Measurements from ENCODE around the gene CDC34. TPM values are rescaled to one million over a fixed set of nuclear protein-coding genes. Genes with fewer than 3 reads are reported as not detected.
A peak's percentile ranks its signal among the peaks of the same experiment; 100 is the strongest.

The CDC34 gene
- total RNA-seq, 1 donor from 2014 or later: 40.0 TPM

DNA sequence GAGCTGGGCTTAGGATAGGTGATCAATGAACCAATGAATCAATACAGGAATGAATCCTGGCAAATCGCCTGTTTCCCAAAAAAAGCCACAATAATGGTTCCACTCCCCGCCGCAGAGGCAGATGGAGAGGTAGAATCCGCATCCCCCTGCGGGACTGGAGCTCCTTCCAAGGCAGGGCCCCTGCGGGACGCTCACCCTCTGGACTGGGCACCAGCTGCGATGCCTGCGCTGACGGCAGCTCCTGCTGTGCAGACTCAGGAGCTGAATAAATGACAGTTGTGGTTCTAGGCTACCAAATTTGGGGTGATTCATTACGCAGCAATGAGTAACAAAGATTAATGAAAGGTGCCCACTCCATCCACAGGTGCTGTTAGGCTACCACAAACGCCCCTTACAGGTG is 8.8 kb upstream of the CDC34 start:
- TF ChIP-seq, protein P1, sequence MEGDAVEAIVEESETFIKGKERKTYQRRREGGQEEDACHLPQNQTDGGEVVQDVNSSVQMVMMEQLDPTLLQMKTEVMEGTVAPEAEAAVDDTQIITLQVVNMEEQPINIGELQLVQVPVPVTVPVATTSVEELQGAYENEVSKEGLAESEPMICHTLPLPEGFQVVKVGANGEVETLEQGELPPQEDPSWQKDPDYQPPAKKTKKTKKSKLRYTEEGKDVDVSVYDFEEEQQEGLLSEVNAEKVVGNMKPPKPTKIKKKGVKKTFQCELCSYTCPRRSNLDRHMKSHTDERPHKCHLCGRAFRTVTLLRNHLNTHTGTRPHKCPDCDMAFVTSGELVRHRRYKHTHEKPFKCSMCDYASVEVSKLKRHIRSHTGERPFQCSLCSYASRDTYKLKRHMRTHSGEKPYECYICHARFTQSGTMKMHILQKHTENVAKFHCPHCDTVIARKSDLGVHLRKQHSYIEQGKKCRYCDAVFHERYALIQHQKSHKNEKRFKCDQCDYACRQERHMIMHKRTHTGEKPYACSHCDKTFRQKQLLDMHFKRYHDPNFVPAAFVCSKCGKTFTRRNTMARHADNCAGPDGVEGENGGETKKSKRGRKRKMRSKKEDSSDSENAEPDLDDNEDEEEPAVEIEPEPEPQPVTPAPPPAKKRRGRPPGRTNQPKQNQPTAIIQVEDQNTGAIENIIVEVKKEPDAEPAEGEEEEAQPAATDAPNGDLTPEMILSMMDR (IDR thresholded peaks at IDR 0.05): no peak
- H3K27me3 ChIP-seq (ENCODE audit: low read depth): peaks cover 4% of the 10 kb centered on the region
- no peak overlapping the region for H3K27ac ChIP-seq
- H3K4me1 ChIP-seq: no peaks in the 10 kb centered on the region
- no peak overlapping the region for H3K4me3 ChIP-seq
- H3K36me3 ChIP-seq: peaks cover 5% of the 10 kb centered on the region
- DNase-seq: no peak
- no peak for ATAC-seq
- no peaks in the 10 kb centered on the region for H3K9me3 ChIP-seq
- intact Hi-C loops (cut with DNase I): no loop called here

DNA sequence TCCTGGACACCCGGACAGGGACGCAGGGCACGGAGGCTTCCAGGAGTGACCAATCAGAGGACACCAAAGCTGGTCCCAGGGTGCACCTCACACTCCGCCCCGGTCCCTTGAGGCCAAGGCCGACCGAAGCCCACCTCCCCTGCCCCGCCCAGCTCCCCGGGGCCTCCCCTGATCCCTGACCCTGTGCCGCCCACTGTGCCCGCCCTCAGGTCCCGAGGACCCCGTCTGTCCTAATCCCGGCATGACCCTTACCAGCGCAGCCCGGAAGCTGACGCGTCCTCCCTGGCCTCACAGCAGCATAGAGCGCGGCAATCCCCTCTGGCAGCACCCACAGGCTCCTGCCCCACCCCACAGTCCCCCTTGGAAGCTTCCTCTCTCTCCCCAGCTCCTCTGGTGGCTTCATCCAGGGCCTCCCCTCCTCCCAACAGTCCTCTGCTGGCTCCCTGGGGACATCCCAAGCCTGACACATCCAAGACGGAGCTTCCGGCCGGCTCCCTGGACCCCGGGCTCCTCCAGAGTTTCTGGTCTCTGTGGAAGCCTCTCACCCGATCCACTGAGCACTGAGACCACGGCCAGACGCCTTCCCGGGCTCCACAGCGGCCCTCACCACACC is 7.4 kb upstream of the CDC34 start:
- DNase-seq (no peak), ATAC-seq (peak; percentile 22 to 48)
- no peak overlapping the region for H3K4me3 ChIP-seq
- H3K9me3 ChIP-seq: no peaks in the 10 kb centered on the region
- H3K27ac ChIP-seq: no peak overlapping the region
- TF ChIP-seq, protein P1 (IDR thresholded peaks at IDR 0.05): no peak
- H3K27me3 ChIP-seq (ENCODE audit: low read depth): peaks cover 4% of the 10 kb centered on the region
- peaks cover 5% of the 10 kb centered on the region for H3K36me3 ChIP-seq
- intact Hi-C loops (cut with DNase I): no loop called here
- H3K4me1 ChIP-seq: no peaks in the 10 kb centered on the region

DNA sequence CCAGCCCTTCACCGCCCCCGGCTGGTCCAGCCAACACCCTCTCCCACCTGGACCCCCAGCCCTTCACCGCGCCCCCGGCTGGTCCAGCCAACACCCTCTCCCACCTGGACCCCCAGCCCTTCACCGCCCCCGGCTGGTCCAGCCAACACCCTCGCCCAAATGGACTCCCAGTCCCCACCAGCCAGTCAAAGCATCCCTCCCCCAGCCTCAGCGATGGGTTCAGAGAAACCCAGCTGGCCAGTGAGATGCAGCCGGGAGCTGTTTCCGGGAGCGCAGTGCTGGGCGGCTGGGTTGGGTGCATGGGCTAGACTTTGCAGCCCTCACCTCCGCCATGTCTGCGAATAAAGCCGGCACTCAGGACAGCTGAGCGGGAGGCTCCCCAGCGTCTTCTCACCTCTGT is 6.5 kb upstream of the CDC34 start:
- ATAC-seq: no peak
- TF ChIP-seq, protein P1 (IDR thresholded peaks at IDR 0.05): no peak
- DNase-seq: no peak

DNA sequence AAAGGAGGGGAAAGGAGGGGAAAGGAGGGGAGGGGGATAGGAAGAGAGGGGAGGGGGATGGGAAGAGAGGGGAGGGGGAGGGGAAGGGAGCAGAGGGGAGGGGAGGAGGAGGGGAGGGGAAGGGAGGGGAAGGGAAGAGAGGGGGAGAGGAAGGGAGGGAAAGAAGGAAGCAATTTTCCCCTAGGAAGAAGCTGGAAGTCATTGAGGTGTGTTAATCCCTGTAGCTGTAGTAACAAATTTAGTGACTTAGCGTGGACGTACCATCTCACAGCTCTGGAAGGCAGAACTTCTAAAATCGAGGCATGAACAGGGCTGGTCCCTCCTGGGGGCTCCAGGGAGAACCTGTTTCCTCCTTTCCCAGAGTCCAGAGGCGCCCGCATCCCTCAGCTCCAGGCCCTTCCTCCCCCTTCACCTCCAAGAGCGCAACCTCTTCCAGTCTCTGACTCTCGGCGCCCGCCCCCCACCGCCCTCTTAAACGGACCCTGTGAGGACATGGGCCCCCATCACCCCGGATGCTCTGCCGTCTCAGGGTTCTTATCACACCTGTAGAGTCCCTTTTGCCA is 5.6 kb upstream of the CDC34 start:
- TF ChIP-seq, protein P1 (IDR thresholded peaks at IDR 0.05): no peak
- no peak for ATAC-seq

More for the DNA sequence above, 6.5 kb upstream of the CDC34 start:
- Histone ChIP-seq H3K9me3 (no peaks in the 10 kb centered on the region), H3K4me1 (no peaks in the 10 kb centered on the region), H3K4me3 (no peak overlapping the region), H3K27me3 (ENCODE audit: low read depth) (peaks cover 4% of the 10 kb centered on the region), H3K27ac (no peak overlapping the region), H3K36me3 (peaks cover under 1% of the 10 kb centered on the region)
- intact Hi-C loops (cut with DNase I): no loop called here

DNA sequence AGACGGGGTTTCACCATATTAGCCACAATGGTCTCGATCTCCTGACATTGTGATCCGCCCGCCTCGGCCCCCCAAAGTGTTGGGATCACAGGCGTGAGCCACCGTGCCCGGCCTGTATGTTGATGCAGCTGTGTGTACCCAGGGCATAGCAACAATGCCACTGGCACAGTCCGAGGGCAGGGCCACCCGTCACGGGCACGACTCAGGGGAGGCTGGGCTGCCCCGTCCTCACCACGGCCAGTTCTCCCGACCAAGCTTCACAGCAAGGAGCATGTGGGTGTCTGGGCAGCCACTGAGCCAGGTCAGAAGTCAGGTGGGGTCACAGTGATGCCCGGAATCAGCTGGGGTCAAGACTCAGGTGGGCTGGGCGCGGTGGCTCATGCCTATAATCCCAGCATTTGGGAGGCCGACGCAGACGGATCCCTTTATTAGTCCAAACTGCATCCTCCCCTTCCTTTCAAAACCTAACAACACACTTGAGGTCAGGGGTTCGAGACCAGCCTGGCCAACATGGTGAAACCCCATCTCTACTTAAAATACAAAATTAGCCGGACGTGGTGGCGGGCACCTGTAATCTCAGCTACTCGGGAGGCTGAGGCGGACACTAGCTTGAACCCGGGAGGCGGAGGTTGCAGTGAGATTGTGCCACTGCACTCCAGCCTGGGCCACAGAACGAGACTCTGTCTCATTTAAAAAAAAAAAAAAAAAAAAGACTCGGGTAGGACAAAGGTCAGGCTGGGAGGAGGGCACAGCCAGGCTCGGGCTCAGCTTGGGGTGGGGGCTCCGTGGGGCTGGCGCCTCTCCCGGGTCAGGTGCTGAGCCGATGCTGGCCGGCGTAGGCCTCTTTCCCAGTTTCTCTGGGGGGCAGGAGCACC is 1.2 kb upstream of the CDC34 start:
- Histone ChIP-seq H3K27ac (peak overlapping the region; percentile 91), H3K36me3 (no peaks in the 10 kb centered on the region), H3K9me3 (no peaks in the 10 kb centered on the region), H3K4me1 (peaks cover 26% of the 10 kb centered on the region), H3K27me3 (ENCODE audit: low read depth) (peaks cover 4% of the 10 kb centered on the region), H3K4me3 (peak overlapping the region; percentile 99)
- ATAC-seq (no peak), DNase-seq (no peak)
- intact Hi-C loops (cut with DNase I): no loop called here
- TF ChIP-seq, protein P1 (IDR thresholded peaks at IDR 0.05): no peak

More for the DNA sequence above, 5.6 kb upstream of the CDC34 start:
- intact Hi-C loops (cut with DNase I): no loop called here
- DNase-seq: no peak
- Histone ChIP-seq H3K9me3 (no peaks in the 10 kb centered on the region), H3K27ac (no peak overlapping the region), H3K4me3 (no peak overlapping the region), H3K27me3 (ENCODE audit: low read depth) (peaks cover 4% of the 10 kb centered on the region), H3K4me1 (peaks cover 6% of the 10 kb centered on the region), H3K36me3 (no peaks in the 10 kb centered on the region)

Data from lower lobe of right lung (tissue), 2 donors.